Testis (tissue), 2 donors: Measurements from ENCODE around the gene CTBP2.

ENCODE experiments used
- POLR2A ChIP-seq: fragments of 450-650 bp; IDR thresholded peaks from one replicate; pipeline ENCODE4 v1.6.1; 2017; ENCODE audit warnings: antibody characterized with exemption, mild to moderate bottlenecking, moderate library complexity
- TF ChIP-seq, protein P1 (sequence below), 3 experiments: fragments of 450-650 bp in 2 of 3; fragments of 200-600 bp in 1 of 3; sonication (generic) in 1 of 3; IDR thresholded peaks; one replicate each; pipeline ENCODE4 v1.5.1; 2016 to 2019; ENCODE audit warnings: antibody characterized with exemption in 3 of 3, mild to moderate bottlenecking in 2 of 3, moderate library complexity in 1 of 3

DNA sequence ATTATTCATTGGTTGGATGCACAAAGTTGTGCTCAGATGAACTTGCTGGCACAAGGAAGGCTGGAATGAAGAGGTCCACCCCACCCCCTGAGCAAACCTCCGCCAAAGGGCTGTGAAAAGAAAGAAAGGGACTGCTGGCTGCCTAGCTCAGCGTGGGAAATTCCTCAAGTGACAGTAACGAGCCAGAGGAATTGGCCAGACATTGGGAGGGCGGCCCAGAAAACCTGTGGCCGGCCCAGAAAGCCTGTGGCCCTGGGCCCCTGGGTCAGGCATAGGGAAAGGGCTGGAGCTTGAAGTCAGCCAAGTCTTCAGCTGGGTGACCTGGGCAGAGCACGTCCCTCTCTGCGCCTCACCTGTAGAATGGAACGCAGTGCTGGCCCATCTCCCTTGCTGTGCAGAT is 30.6 kb upstream of the CTBP2 start:
- no peak for TF ChIP-seq POLR2A
- TF ChIP-seq, protein P1, sequence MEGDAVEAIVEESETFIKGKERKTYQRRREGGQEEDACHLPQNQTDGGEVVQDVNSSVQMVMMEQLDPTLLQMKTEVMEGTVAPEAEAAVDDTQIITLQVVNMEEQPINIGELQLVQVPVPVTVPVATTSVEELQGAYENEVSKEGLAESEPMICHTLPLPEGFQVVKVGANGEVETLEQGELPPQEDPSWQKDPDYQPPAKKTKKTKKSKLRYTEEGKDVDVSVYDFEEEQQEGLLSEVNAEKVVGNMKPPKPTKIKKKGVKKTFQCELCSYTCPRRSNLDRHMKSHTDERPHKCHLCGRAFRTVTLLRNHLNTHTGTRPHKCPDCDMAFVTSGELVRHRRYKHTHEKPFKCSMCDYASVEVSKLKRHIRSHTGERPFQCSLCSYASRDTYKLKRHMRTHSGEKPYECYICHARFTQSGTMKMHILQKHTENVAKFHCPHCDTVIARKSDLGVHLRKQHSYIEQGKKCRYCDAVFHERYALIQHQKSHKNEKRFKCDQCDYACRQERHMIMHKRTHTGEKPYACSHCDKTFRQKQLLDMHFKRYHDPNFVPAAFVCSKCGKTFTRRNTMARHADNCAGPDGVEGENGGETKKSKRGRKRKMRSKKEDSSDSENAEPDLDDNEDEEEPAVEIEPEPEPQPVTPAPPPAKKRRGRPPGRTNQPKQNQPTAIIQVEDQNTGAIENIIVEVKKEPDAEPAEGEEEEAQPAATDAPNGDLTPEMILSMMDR (IDR thresholded peaks at IDR 0.05), result no peak
